Astrocyte (in vitro differentiated cells and primary cell): ENCODE measurements around the gene COL18A1.

Source experiments
- EZH2 ChIP-seq: IDR thresholded peaks from 2 replicates; pipeline ENCODE4 v1.6.1; 2012; ENCODE audit warnings: mild to moderate bottlenecking, low read length, inconsistent platforms; ENCODE audit not compliant: insufficient read depth
- TF ChIP-seq, protein P1 (sequence below): IDR thresholded peaks from 2 replicates; pipeline ENCODE4 v1.5.1; 2011; ENCODE audit warnings: low read depth, mild to moderate bottlenecking, inconsistent platforms, low read length, moderate library complexity; ENCODE audit not compliant: insufficient read depth

GRCh38 chr21:45372732-45373355 is 32.1 kb upstream of the COL18A1 start:
- no peak for TF ChIP-seq EZH2
- TF ChIP-seq, protein P1, sequence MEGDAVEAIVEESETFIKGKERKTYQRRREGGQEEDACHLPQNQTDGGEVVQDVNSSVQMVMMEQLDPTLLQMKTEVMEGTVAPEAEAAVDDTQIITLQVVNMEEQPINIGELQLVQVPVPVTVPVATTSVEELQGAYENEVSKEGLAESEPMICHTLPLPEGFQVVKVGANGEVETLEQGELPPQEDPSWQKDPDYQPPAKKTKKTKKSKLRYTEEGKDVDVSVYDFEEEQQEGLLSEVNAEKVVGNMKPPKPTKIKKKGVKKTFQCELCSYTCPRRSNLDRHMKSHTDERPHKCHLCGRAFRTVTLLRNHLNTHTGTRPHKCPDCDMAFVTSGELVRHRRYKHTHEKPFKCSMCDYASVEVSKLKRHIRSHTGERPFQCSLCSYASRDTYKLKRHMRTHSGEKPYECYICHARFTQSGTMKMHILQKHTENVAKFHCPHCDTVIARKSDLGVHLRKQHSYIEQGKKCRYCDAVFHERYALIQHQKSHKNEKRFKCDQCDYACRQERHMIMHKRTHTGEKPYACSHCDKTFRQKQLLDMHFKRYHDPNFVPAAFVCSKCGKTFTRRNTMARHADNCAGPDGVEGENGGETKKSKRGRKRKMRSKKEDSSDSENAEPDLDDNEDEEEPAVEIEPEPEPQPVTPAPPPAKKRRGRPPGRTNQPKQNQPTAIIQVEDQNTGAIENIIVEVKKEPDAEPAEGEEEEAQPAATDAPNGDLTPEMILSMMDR = no peak
